Activated T-cell treated with anti-CD3 and anti-CD28 coated beads for 4 hours (primary cell): ENCODE results near the gene ZNRF2.
"Not testable (repeated sequence)": the region's sequence is repeated elsewhere in the genome, so short reads cannot be mapped to it uniquely, and the experiment has no call there.

ENCODE experiments used
- DNase-seq: peaks from one replicate; pipeline ENCODE4 v3.0.0-alpha.2; 2020

Gene ZNRF2

GRCh38 chr7:30363778-30364563 is 79.6 kb downstream of the ZNRF2 start:
- no peak for DNase-seq

GRCh38 chr7:30364773-30365172 is 80.4 kb downstream of the ZNRF2 start:
- DNase-seq = no peak

- DNase-seq = no peak
Observed at GRCh38 chr7:30365621-30366020, 81.2 kb downstream of the ZNRF2 start.

- no peak for DNase-seq
Observed at GRCh38 chr7:30366606-30367005, 82.2 kb downstream of the ZNRF2 start.

- DNase-seq = no peak
Observed at GRCh38 chr7:30367561-30367960, 83.2 kb downstream of the ZNRF2 start.

GRCh38 chr7:30369879-30370278 is 85.5 kb downstream of the ZNRF2 start:
- DNase-seq = no peak

- no peak for DNase-seq
Observed at GRCh38 chr7:30371321-30371720, 86.9 kb downstream of the ZNRF2 start.

GRCh38 chr7:30378275-30378674 is 93.9 kb downstream of the ZNRF2 start:
- DNase-seq = no peak

GRCh38 chr7:30379131-30379530 is 94.7 kb downstream of the ZNRF2 start:
- no peak for DNase-seq

- DNase-seq = no peak
Observed at GRCh38 chr7:30379741-30380140, 95.3 kb downstream of the ZNRF2 start.

GRCh38 chr7:30380294-30380693 is 95.9 kb downstream of the ZNRF2 start:
- DNase-seq = no peak

- DNase-seq = not testable (repeated sequence)
Observed at GRCh38 chr7:30380824-30381223, 96.4 kb downstream of the ZNRF2 start.

- DNase-seq = no peak
Observed at GRCh38 chr7:30382607-30383006, 98.2 kb downstream of the ZNRF2 start.

- no peak for DNase-seq
Observed at GRCh38 chr7:30389791-30390190, 105.4 kb downstream of the ZNRF2 start.

- DNase-seq = no peak
Observed at GRCh38 chr7:30390736-30391636, 106.6 kb downstream of the ZNRF2 start.

GRCh38 chr7:30391806-30392205 is 107.4 kb downstream of the ZNRF2 start:
- no peak for DNase-seq

- DNase-seq = no peak
Observed at GRCh38 chr7:30395676-30396075, 111.3 kb downstream of the ZNRF2 start.

GRCh38 chr7:30396389-30396788 is 112.0 kb downstream of the ZNRF2 start:
- no peak for DNase-seq

- DNase-seq = no peak
Observed at GRCh38 chr7:30403477-30403876, 119.1 kb downstream of the ZNRF2 start.

GRCh38 chr7:30405179-30405578 is 120.8 kb downstream of the ZNRF2 start:
- no peak for DNase-seq

- DNase-seq = no peak
Observed at GRCh38 chr7:30406664-30407425, 122.4 kb downstream of the ZNRF2 start.

GRCh38 chr7:30411173-30411572 is 126.8 kb downstream of the ZNRF2 start:
- no peak for DNase-seq

GRCh38 chr7:30411897-30412296 is 127.5 kb downstream of the ZNRF2 start:
- DNase-seq = no peak
